GM21367 (cell line): ENCODE measurements around the gene C1orf94.

Source experiments
- ATAC-seq: cut with Tn5 transposase; IDR thresholded peaks from one replicate; pipeline ENCODE4 v1.9.1; 2021; ENCODE audit not compliant: unreplicated experiment

The C1orf94 gene

GRCh38 chr1:34237151-34237815 is 60.6 kb downstream of the C1orf94 start:
- no peak for ATAC-seq

DNA sequence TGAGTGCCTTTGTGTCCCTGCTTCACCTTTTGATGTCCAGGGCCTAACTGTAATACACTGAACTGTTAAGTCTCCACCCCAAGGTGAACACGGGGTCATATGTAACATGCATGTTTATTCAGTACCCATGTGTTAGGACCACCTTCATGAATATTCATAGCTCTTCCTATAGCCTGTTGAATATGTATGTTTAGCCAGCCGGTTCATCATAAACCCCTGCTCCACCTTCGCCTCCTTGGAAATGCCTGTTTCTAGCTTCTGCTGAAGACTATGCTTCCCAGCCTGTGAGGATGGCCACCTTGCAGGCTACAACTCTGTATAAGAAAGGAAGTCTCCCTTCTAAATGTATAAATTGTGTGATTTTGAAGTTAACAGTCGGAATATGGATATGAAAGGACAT is 69.3 kb downstream of the C1orf94 start:
- ATAC-seq = no peak

GRCh38 chr1:34250342-34250741 is 73.6 kb downstream of the C1orf94 start:
- no peak for ATAC-seq

- ATAC-seq = no peak
Measured at GRCh38 chr1:34262023-34262853, 85.5 kb downstream of the C1orf94 start.

DNA sequence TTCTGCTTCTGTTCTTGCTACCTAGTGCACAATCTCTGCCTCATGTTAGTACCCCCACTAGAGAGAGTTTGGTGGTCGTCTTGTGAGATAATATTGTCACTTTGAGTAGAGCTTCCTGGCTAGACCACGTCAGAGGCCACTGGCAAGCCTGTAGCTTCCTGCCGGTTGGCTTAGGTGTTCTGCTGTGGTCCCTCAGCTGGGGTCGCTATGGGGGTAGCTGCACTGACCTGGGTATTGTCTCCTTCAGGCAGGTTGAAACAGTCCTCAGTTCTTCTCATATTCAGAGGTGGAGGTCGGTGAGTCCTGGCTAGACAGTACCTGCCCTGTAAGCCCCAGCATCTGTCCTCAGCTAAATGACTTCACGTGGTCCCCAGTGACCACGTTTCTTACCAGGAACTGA is 86.2 kb downstream of the C1orf94 start:
- no peak for ATAC-seq

DNA sequence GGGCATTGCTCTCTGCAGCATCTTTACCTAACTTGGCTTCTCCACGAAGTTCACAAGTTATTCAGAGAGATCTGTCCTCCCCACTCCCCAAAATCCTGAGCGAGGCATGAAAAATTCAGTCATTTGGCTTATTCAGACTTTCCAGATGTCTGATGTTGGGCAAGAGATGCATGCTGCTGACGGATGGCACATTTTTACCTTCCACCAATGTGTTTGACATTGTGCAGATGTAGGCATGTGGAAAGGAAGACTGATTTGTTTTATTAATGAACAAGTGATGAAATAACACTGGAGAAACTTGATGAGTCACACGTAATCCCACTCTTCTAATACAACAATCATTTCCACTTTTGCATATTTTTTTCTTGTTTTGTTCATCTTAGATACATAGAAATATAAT is 86.7 kb downstream of the C1orf94 start:
- ATAC-seq = no peak

DNA sequence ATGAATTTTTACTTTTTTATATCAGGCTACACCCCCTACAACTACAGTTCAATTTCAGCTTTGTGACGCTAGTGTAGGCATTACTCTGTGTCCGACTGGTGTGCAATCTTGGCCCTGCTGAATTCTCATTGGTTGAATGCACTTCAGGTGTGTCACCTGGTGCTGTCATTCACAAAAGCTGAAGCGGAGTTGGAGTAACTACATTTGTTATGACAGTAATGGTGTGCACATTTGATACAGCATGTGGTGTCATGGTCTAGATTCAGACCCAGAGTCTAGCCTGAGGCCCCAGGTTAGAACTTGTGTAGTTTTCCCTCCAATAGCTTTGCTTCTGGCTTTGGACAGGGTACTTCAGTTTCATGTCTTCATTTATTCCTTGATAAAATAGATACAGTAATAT is 88.7 kb downstream of the C1orf94 start:
- no peak for ATAC-seq

- no peak for ATAC-seq
Measured at GRCh38 chr1:34266127-34266951, 89.6 kb downstream of the C1orf94 start.

DNA sequence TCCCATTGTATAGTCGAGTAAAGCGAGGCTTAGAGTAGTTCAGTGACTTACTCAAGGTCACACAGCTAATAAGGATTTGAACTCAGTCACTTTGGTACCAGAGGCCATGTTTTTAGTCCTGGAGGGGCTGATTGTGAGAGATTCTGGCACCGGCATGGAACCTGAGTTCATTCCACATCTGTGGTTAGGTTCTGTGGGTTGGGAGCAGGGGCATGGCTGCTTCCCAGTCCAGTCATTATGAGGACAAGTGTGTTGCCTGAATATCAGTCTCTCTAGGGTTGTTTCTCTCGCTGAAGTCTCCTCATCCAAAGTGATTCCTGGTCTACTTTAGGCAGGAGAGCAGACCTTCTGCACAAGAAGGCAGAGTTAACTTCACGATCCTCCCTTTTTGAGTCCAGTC is 90.6 kb downstream of the C1orf94 start:
- no peak for ATAC-seq

- ATAC-seq = no peak
Measured at GRCh38 chr1:34268311-34268954, 91.7 kb downstream of the C1orf94 start.
